HepG2 (cell line): ENCODE results near the gene CYP2A6. TPM values are rescaled to one million over a fixed set of nuclear protein-coding genes. Genes with fewer than 3 reads are reported as not detected.

Experiments used
- ATAC-seq: fragments of 200-7000 bp; cut with Tn5 transposase; 3 replicates; pipeline ENCODE4 v1.9.1; 2020; ENCODE audit warnings: mild to moderate bottlenecking, moderate library complexity
- BruUV-seq: library from RNA; stranded (reverse); fragments of 400-500 nt; replicated peaks from 2 replicates; lab custom pipeline; 2021; lab: Mats Ljungman, UMichigan
- CTCF ChIA-PET: fragments of 300-600 bp; formaldehyde crosslinking; extraction: SDS; loops from one replicate; lab custom pipeline; 2021; ENCODE audit warnings: low total read pairs, inconsistent platforms, low intra/inter-chr PET ratio; lab: Yijun Ruan, JAX
- POLR2A ChIA-PET: fragments of 350-600 bp; sonication (Branson Sonifier 250); formaldehyde crosslinking; loops from one replicate; lab custom pipeline; 2020; ENCODE audit warnings: antibody characterized with exemption, inconsistent platforms; lab: Yijun Ruan, JAX
- DNase-seq: peaks from one replicate; pipeline ENCODE4 v3.0.0-alpha.2; 2015; ENCODE audit warnings: low spot score
- FAIRE-seq: peaks from 3 replicates; lab custom pipeline; 2011; peaks lifted over from hg19 to GRCh38; lab: Jason Lieb, UNC
- H2AFZ ChIP-seq: one replicate; pipeline ENCODE4 v1.6.1; 2011; ENCODE audit warnings: low read length, inconsistent platforms
- H3K27ac ChIP-seq: fragments of 300-600 bp; 3 replicates; pipeline ENCODE4 v1.8.0; 2011; ENCODE audit warnings: mixed run types, mild to moderate bottlenecking, mixed read lengths, low read length, inconsistent platforms; ENCODE audit not compliant: insufficient read depth; ENCODE audit errors: extremely low read length
- H3K27me3 ChIP-seq, 2 experiments: fragments of 200-600 bp in 1 of 2; 2 replicates in 1 of 2; 3 replicates in 1 of 2; pipeline versions ENCODE4 v1.6.0 to v1.8.0; 2011; ENCODE audit warnings: low read length in 2 of 2, mild to moderate bottlenecking in 2 of 2, moderate library complexity in 2 of 2, inconsistent platforms in 1 of 2; ENCODE audit not compliant: insufficient read depth in 2 of 2, control insufficient read depth in 1 of 2
- H3K36me3 ChIP-seq, 2 experiments: fragments of 200-600 bp in 1 of 2; replicated peaks in 1 of 2; 2 replicates in 1 of 2; 3 replicates in 1 of 2; pipeline versions ENCODE4 v1.5.1 to v1.8.0; 2011; ENCODE audit warnings: low read length in 2 of 2, inconsistent platforms in 1 of 2; ENCODE audit not compliant: insufficient read depth in 2 of 2, control insufficient read depth in 1 of 2
- H3K4me1 ChIP-seq: 2 replicates; pipeline ENCODE4 v1.5.1; 2012; ENCODE audit warnings: low read length, inconsistent platforms; ENCODE audit not compliant: insufficient read depth
- H3K4me2 ChIP-seq: 2 replicates; pipeline ENCODE4 v1.6.0; 2011; ENCODE audit warnings: low read depth, low read length, inconsistent platforms
- H3K4me3 ChIP-seq, 3 experiments: fragments of 200-600 bp in 1 of 3; sonication (generic), shearing (Covaris generic) in 1 of 3; replicated peaks in 1 of 3; 2 replicates each; pipeline ENCODE4 v1.5.1; 2011 to 2016; ENCODE audit warnings: low read length in 3 of 3, inconsistent platforms in 2 of 3, low read depth in 2 of 3, mild to moderate bottlenecking in 2 of 3, control low read depth in 1 of 3, mixed read lengths in 1 of 3; ENCODE audit not compliant: insufficient read depth in 1 of 3
- H3K79me2 ChIP-seq: one replicate; pipeline ENCODE4 v1.6.1; 2011; ENCODE audit warnings: low read length, inconsistent platforms; ENCODE audit not compliant: insufficient read depth
- H3K9ac ChIP-seq: 2 replicates; pipeline ENCODE4 v1.6.0; 2011; ENCODE audit warnings: mild to moderate bottlenecking, low read depth, low read length, inconsistent platforms; ENCODE audit not compliant: insufficient read depth
- H3K9me3 ChIP-seq: 2 replicates; pipeline ENCODE4 v1.5.1; 2012; ENCODE audit warnings: mild to moderate bottlenecking, low read length
- H4K20me1 ChIP-seq: 2 replicates; pipeline ENCODE4 v1.6.0; 2011; ENCODE audit warnings: inconsistent platforms, mild to moderate bottlenecking, low read length, moderate library complexity; ENCODE audit not compliant: insufficient read depth
- CTCF ChIP-seq: sonication (generic); formaldehyde crosslinking; IDR thresholded peaks from 2 replicates; pipeline ENCODE4 v1.5.0; 2020; ENCODE audit warnings: mild to moderate bottlenecking, missing genetic modification reagents, moderate library complexity
- NBN ChIP-seq: fragments of 450-650 bp; conservative IDR thresholded peaks from 2 replicates; pipeline ENCODE4 v1.6.1; 2017
- NR3C1 ChIP-seq: sonication (generic); formaldehyde crosslinking; IDR thresholded peaks from 2 replicates; pipeline ENCODE4 v1.4.0; 2020; ENCODE audit warnings: missing genetic modification reagents
- PATZ1 ChIP-seq: sonication (generic); formaldehyde crosslinking; IDR thresholded peaks from 2 replicates; pipeline ENCODE4 v1.4.0; 2020; ENCODE audit warnings: missing genetic modification reagents
- ZBTB4 ChIP-seq: sonication (generic); formaldehyde crosslinking; IDR thresholded peaks from 2 replicates; pipeline ENCODE4 v1.4.0; 2020; ENCODE audit warnings: missing genetic modification reagents, mild to moderate bottlenecking, borderline replicate concordance
- ZNF30 ChIP-seq: sonication (generic); formaldehyde crosslinking; IDR thresholded peaks from 2 replicates; pipeline ENCODE4 v1.5.0; 2020; ENCODE audit warnings: mild to moderate bottlenecking, missing genetic modification reagents
- ZNF557 ChIP-seq: sonication (generic); formaldehyde crosslinking; IDR thresholded peaks from 2 replicates; pipeline ENCODE4 v1.4.0; 2020; ENCODE audit warnings: missing genetic modification reagents
- WGBS: methylation state at CpG from one replicate; pipeline ENCODE4 v1.1.6; 2017; ENCODE audit warnings: low lambda C conversion rate; 5-methylcytosine and 5-hydroxymethylcytosine counted together
- in situ Hi-C: cut with HindIII; loops from 2 replicates; pipeline ENCODE4 v1.10.0; 2017; ENCODE audit warnings: low pct_unique_long_range_greater_than_20kb; ENCODE audit not compliant: extremely low pct_ligation_motif_present
- intact Hi-C: fragments of 100-400 bp; cut with micrococcal nuclease; formaldehyde crosslinking; loops from one replicate; pipeline ENCODE4 v1.10.0; 2022; ENCODE audit not compliant: unreplicated experiment
- polyA plus RNA-seq, 8 experiments: library from polyadenylated mRNA; depleted of rRNA in 3 of 8; stranded (reverse) in 7 of 8; unstranded in 1 of 8; fragments of >200 nt; fragmentation: Illumina TruSeq in 4 of 8; extraction: Trizol in 4 of 8; gene quantifications; 2 replicates each; pipeline versions ENCODE4 v1.2.1 to v1.2.3, GENCODE V29; 2011 to 2016; ENCODE audit warnings: low read depth in 4 of 8, missing spikeins in 1 of 8, mixed read lengths in 1 of 8; ENCODE audit not compliant: insufficient read depth in 1 of 8
- total RNA-seq, 5 experiments: library from RNA; depleted of rRNA; stranded (reverse); fragments of >200 nt; fragmentation: Illumina TruSeq; extraction: Trizol; gene quantifications; 2 replicates each; pipeline ENCODE4 v1.2.3, GENCODE V29; 2016; ENCODE audit warnings: low read depth in 1 of 5
- TF ChIP-seq, protein P1 (sequence below): sonication (generic); formaldehyde crosslinking; IDR thresholded peaks from 2 replicates; pipeline ENCODE4 v1.5.0; 2020; ENCODE audit warnings: missing genetic modification reagents

The CYP2A6 gene
- total and polyA plus RNA-seq, 2 of the 13 experiments (the other 11 are each of a cell fraction or from before 2014, with no cell fraction given) = not detected

GRCh38 chr19:40805258-40805868 is 44.9 kb downstream of the CYP2A6 start (continued):
- TF ChIP-seq ZBTB4 (no peak), NBN (no peak), ZNF557 (no peak)

GRCh38 chr19:40804783-40805242 is 45.4 kb downstream of the CYP2A6 start:
- no peak for DNase-seq
- Histone ChIP-seq H3K27me3 (no peaks in the 10 kb centered on the region; a peak in 1 of 5 replicates), H3K4me3 (no peak overlapping the region), H3K9ac (no peak overlapping the region), H3K4me2 (no peak overlapping the region), H4K20me1 (peaks cover 11% of the 10 kb centered on the region; the same call in 1 of the 2 replicates), H3K79me2 (peaks cover 29% of the 10 kb centered on the region), H3K36me3 (peaks cover 16 to 31% of the 10 kb centered on the region in 2 experiments; a peak in 4 of 5 replicates), H3K4me1 (peaks cover 53% of the 10 kb centered on the region), H3K9me3 (no peaks in the 10 kb centered on the region), H3K27ac (peak overlapping the region; percentile 48), H2AFZ (no peak overlapping the region)
- ATAC-seq = no peak
- POLR2A ChIA-PET = interaction anchor here (2.0 to 5.0 kb wide), 2 partner anchors 27 to 54 kb away, joined by 10 to 28 read pairs; partner anchors contain the start of genes ACTMAP, RAB4B and SNRPA
- in situ Hi-C loops (loop anchor here (5.0 kb wide), 2 partner anchors 53 to 143 kb away; partner anchors contain the start of genes ACTMAP and SNRPA), intact Hi-C loops (loop anchor here (5.0 kb wide), 2 partner anchors 88 to 143 kb away; partner anchors contain the start of genes COQ8B and ITPKC)
- WGBS = 92% methylated on average over 4 of the region's 7 CpGs
- FAIRE-seq = no peak
- TF ChIP-seq CTCF (CRISPR knock-in tag) = peak; percentile 31
- TF ChIP-seq ZNF30 (CRISPR knock-in tag) = no peak
- TF ChIP-seq PATZ1 (CRISPR knock-in tag) = 0 out of 2 replicates have a peak, but pooled peaks have one; percentile 20
- TF ChIP-seq NR3C1 (CRISPR knock-in tag) = no peak
- TF ChIP-seq, protein P1, sequence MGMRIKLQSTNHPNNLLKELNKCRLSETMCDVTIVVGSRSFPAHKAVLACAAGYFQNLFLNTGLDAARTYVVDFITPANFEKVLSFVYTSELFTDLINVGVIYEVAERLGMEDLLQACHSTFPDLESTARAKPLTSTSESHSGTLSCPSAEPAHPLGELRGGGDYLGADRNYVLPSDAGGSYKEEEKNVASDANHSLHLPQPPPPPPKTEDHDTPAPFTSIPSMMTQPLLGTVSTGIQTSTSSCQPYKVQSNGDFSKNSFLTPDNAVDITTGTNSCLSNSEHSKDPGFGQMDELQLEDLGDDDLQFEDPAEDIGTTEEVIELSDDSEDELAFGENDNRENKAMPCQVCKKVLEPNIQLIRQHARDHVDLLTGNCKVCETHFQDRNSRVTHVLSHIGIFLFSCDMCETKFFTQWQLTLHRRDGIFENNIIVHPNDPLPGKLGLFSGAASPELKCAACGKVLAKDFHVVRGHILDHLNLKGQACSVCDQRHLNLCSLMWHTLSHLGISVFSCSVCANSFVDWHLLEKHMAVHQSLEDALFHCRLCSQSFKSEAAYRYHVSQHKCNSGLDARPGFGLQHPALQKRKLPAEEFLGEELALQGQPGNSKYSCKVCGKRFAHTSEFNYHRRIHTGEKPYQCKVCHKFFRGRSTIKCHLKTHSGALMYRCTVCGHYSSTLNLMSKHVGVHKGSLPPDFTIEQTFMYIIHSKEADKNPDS = 0 out of 2 replicates have a peak, but pooled peaks have one; percentile 11
- BruUV-seq = no TSS peak
- CTCF ChIA-PET = no interaction called here
